IPS-NIHi11 (cell line): ENCODE results near the gene NPHP4.
A peak's percentile ranks its signal among the peaks of the same experiment; 100 is the strongest.

ENCODE experiments used
- DNase-seq: peaks from one replicate; pipeline ENCODE4 v3.0.0; 2012; ENCODE audit warnings: mixed read lengths, low spot score

NPHP4 gene

DNA sequence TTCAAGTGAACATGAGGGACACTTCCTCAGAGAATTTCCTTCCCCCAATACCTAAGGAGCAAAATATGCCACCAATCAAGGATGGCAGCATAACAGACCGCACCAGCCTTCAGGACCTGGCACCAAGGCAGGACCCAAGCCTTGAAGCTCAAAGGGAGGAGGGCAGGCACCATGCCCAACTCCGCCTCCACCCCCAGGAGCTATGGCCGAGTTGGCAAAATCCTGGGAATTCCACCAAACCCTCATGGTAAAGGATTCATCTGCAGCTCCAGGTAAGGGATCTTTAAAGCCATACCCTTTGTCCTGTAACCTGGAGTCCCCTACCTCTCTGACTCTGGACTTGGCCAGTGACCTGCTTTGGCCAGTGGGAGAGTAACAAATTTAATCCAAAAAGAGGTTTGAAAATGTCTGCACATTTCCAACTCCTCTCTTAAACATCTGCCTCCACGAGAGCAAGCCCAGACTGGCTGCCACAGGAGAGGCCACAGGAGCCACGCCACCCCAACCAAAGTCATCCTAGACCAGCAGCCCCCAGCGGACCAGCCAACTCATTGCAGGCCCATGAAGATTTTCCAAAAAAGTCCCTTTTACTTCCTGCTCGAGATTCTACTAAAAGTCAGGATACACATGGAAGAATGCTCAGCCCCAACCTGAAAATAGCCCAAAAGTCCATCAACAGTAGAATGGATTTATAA, 41.9 kb downstream of the NPHP4 start:
- DNase-seq: no peak

DNA sequence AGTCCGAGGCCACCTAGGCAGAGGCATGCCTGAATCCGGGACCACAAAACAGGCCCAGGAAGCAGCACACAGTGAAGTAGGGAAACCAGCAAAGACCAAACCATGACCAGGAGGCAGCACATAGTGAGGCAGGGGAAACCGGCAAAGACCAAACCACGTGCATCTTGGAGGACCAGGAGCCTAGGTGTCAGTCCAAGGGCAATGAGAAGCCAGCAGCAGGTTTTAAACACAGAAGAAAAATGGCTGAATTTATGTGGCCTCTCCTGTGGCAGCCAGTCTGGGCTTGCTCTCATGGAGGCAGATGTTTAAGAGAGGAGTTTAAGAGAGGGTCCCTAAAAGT, 42.5 kb downstream of the NPHP4 start:
- no peak for DNase-seq

DNA sequence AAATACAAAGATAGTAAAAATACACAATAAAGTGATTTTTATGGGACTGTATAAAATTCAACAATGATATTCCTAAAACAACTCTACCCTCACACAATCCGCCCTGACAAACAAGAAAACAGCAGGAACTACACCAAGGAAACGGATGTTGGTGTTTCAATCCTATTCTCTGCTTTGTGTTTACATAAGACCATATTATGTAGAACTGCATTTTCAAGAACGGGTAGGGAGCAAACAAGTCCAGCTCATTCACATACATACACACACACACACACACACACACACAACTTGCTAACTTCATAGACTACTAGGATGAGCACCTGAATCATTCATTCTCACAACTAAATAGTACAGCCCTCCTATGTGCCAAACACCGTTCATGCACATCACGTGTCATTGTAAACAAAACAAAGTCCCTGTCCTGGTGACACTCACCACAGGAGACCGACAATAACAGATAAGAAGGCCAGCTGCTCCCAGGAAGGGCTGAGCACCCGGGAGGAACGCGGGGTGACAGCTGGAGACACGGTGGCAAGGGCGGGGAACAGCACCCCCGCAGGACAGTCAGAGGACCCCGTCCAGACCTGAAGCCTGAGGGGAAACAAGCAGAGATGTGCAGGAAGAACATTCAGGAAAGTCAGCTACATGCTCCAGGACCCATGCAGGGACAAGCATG, 43.0 kb downstream of the NPHP4 start:
- DNase-seq: peak; percentile 70

DNA sequence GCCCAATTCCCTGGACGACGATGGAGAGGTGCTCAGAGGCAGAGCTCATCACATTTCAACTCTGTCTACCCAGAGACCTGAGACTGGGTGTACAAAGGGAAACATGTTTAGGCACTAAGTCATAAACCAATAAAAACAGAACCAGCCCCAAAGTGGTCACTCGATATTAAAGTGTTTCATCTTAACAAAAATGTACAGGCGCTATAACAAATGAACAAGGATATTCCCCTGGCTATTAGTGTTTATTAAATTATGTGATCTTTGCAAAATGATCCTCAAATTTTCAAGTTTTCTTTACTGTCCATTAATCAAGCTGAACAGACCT, 43.6 kb downstream of the NPHP4 start:
- DNase-seq: no peak

DNA sequence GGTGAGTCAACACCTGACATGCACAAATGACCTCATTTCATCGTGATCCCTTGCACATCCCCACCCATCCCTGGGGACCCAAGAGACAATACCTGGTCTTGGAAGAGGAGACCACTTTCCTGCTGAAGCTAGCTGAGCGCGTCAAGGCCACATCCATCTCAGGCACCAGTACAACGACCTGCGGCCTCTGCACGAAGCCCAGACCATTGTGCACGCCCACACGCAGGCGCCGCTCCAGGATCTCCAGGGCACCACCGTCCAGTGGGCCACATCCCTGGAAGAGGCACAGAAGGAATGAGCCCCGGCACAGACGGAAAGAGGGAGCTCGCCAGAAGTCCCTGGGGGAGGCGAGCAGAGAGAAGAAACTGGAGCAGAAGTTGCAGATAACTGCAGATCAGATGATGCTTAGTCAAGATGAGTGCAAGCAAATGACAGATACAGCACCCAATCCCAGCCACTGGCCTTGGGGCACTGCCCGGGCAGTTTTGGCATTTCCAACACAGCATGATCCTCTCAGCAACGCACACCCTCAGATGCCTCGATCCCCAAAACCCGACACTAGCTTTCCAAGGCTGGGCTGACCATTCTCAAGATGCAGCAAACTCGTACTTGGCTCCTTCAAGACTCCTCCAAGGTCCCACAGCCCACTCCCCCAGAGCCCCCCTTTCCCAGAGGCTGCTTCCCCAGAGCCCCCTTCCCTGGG, 44.1 kb downstream of the NPHP4 start:
- no peak for DNase-seq

DNA sequence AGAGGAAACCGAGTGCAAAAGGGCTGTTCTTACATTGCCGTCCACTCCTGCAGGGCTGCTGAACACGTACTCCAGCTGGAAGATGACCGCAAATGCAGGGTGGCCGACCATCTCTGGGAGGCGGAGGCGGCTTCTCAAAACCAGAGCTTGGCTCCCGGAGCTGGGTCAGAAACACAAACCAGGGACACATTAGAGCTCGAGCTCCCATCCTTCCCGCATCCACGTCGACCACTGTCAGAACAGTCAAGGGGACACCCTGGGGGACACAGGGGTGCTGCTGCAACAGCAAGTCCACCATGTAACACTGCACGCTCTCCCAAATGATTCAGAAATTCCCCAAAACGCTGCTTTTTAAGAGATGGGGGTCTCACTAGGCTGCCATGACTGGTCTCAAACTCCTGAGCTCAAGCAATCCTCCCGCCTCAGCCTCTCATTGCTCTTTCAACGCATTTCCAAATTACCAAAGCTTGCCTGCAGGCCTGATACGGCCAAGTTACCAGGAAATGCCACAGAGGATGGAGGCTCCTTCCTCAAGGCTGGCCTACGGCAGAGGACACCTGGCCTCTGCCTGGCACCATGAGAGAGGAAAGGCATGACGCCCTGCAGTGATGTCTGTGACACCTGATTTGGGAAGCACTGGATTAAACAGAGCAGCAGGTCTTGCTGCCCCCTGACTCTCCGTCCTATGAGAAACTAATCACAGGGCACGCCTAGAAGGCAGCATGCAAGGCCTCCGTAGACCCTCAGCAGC, 45.0 kb downstream of the NPHP4 start:
- DNase-seq: no peak

DNA sequence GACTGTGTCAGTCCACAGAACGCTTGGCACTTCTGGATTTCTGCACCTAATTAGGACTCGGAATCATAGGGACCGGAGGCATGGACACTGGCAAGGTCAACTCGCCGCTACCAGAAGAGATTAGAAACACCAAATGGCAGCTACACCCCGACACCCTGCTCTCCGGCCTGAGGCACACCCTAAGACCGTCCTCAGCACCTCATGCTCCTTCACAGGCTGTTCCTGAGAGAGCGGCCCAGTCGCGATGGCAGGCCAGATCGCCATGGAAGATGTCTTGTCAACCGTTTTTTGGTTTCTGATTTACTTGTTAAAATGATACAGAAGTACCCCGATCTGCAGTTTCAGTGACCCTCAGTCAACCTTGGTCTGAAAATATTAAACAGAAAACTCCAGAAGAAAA, 46.8 kb downstream of the NPHP4 start:
- DNase-seq: no peak

DNA sequence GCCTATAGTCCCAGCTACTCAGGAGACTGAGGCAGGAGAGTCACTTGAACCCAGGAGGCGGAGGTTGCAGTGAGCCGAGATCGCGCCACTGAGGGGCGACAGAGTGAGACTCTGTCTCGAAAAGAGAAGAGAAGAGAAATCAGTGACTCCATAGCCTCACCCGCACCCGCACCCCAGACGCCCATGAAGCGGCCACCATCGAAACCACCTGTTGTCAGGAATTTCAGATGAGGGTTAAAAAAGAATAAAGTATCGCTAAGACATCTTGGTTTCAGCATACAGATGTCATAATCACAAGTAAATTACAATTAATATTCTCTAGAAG, 47.4 kb downstream of the NPHP4 start:
- DNase-seq: no peak

DNA sequence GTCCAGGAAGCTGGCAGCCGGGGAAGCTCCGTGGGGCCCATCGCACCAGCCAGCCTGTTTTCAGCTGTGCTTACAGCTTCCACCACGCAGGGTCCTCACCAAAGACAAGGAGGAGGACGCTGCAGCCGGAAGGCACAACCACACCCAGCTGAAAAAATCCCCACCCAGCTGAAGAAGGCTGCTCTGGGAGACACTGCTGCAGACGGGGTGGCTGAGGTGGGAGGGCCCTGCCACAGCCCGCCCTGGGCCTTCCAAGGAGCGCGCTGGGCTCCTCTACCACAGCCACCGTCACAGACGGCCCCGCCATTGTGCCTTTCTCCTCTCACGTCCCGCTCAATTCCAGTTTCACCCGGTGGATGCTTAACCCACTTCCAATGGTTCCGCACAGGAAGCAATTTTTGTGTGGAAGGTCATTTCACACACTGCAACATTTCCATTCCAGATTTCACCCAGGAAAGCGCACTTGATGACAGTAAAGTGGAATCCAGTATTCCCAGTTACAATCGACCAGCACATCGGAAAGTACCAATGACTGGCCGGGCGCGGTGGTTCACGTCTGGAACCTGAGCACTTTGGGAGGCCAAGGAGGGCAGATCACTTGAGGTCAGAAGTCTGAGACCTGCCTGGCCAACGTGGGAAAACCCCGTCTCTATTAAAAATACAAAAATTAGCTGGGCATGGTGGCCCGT, 47.9 kb downstream of the NPHP4 start:
- no peak for DNase-seq

DNA sequence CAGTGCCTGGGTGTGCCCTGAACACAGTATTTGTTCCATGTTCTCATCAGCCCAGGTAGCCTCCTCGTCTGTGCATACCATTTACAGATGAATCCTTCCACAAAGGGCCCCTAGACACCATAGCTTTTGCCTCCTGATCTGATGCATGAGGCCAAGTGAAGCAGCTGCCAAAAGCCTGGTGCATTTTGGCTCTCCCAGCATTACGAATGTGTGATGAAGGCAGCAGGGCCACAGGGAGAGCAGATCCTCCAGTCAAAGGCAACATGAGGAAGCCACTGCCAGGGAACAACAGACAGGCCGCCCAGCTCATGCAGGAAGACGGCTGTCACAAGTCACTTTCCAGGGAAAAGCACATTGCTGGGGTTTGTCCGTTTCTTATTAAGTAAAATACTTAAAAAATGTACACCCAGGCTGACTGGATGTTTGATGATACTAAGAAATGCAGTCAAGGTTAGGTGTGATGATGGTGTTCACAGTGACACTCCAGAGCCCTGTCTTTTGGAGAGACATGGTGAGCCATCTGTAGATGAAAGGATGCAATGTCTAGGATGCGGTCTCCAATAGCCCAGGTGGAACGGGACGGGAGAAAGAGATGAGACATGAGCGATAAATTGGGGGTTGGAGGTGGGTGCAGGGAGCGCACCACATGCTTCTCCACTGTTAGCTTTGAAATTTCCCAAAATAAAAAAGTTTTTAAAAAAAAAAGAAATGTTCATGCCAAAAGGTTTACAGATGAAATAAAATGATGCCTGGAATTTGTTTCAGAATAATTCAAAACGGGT, 48.7 kb downstream of the NPHP4 start:
- no peak for DNase-seq

DNA sequence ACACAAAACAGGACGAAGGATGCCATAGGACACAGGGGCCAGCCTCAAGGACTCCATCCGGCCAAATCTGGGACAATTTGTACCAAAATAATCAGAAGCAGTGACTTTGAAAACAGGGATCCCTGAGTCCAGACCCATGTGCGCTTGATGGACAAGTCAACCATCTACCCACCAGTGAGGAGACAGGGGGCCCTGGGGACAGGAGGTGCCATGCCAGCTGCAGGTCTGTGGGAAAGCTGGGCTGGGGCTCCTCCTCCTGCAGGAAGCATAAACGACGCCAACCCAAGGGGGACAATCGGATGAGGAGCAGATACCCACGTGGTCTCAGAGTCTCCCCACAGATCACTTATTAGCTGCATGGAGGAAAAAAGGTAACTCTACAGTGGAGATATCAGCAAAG, 50.6 kb downstream of the NPHP4 start:
- no peak for DNase-seq

DNA sequence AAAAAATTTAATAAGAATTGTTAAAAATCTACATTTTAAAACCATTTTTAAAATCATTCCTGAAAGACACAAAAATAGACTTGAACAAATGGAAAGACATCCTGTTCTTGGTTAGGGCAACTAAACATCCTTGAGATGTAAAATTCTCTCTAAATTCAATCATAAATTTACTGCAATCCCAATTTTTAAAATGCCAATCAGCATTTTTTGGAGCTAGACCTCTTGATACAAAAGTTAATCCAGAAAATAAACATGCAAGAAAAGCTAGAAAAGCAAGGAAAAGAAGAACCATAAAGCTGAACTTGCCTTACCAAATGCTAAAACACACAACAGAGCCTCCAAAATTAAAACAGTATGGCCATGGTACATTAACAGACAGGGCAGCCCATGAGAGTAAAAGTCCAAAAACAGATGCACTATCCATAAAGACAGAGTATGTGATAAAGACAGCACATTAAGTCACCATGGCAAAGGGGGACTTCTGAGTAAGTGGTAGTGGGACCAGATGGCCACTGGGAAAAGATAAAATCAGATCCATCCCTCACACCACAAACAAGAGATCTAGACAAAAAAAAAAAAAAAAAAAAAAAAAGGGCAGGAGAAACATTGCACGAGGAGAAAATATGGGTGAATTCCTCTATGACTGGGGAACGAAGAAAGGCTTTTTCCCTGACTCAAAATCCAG, 51.4 kb downstream of the NPHP4 start:
- DNase-seq: no peak

DNA sequence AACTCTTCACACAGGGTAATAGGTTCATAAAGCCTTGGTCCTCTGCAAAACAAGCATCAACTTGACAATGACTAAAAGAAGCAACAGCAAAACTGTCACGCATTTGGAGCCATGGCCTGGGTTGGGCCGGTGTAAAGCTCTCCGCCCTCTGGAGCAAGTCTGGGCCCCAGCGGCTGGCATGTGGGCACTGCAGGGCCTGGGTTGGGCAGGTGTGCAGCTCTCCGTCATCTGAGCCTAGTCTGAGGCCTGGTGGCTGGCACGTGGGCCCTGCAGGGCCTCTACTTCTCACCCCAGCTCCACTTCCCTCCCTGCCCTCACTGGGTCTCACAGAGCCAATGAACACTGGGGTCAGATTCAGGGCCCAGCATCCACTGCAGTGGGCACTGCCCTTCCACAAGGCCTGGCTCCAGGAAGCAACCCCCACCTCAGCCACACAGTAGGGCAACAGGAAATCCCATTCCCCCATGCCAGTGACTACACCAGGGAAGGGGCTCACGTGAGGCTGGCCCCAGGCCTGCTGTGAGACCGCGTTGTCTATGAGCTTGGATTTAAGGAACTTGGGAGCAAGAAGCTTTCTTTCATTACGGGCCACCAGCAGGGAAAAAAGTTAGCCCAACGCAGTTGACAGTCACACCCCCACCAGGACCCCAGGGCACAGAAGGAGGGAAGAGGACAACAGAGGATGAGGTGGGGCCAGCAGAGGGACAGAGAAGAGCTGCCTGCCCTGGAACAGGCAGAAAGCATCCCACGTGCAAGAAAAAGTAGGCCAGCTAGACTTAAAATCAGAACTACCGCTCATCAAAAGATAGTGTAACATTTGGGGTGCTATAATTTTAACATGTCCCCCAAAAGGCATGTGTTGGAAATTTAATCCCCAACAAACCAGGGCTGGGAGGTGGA, 52.7 kb downstream of the NPHP4 start:
- DNase-seq: no peak

DNA sequence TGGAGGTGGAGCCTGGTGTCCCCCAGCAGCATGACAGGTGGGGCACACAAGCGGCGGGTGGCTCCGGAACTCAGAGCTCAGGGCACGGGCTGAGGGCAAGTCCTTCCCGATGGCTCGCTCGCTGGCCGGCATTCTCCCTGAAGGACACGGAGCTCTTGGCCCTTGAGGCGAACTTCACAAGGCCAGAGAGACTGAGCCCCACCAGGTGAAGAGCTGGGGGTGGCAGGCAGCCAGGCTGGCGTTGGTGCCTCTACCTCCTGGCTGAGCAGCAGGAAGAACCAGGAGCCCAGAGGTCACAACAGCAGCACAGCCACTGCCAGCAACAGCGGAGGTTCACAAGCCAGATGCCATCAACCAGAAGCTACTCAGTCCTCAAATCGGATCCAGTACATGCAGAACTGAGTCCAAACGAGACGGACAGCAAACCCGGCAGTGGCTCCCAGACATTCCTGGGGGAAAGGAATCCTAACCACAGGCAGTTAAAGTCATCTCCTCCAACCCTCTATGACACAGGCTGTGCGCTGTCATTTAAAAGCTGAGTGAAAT, 54.1 kb downstream of the NPHP4 start:
- no peak for DNase-seq

DNA sequence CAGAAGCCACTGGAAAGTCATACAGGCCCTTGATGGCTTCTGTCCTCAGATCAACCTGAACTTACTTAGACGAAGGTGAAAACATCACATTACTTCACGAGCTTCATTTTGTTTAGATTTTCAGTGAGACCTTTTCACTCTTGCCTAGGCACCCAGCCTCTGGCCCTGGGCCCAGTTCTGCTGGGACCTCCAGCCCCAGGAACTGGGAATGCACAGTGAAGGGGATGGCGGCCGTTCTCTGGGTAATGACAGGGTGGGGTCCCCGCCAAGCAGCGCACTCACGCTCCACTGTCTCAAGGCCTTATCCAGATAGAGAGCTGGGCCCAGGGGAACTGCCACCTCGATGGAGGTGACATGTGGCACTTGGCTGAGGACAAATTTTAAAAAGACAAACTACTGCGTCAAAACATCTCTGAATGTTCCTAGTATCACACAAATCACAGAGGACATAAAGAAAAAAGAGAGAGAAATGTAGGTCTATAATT, 54.8 kb downstream of the NPHP4 start:
- DNase-seq: no peak

DNA sequence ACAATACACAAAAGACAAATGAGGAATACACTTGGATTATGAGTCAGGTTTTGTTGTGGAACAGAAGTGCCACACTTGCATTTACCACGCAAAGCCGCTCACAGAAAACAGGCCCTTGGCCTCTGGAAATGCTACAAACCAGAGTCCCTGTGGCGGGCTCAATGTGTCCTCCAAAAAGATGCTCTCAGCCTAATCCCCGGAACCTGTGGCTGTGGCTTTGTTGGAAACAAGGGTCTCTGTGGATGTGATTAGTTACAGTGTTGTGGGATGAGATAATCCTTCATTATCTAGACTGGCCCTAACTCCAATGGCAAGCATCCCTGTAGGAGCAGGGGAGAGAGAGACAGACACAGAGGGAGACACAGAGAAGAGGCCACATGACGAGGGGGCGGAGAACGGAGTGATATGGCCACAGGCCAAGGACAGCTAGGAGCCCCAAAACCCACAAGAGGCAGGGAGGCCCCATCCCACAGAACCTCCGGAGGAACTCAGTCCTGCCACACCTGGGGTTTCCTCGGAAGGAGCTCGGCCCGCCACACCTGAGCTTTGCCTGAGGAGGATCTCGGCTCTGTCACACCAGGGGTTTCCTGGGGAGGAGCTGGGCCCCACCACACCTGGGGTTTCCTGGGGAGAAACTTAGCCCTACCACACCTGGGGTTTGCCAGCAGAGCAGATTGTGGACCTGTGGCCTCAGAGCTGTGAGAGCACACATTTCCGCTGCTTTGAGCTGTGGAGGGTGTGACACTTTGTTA, 55.4 kb downstream of the NPHP4 start:
- no peak for DNase-seq

DNA sequence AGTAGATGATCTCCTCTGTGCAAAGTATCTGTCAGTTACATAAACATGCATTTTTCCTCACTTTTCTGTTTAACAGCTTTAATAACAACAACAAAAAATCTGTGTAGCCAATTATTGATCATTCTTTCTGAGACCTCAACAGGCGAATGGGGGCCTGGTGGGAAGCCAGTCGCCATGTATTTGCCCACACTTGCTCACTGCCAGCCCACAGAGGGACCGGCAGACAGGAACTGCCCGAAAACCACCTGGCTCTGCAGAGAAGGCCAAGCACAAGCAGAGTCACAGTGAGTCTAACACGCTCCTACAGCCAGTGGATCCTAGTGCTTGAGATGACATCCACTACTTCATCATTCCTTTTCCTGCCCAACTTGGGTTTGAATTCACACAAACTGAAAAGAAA, 56.1 kb downstream of the NPHP4 start:
- no peak for DNase-seq

DNA sequence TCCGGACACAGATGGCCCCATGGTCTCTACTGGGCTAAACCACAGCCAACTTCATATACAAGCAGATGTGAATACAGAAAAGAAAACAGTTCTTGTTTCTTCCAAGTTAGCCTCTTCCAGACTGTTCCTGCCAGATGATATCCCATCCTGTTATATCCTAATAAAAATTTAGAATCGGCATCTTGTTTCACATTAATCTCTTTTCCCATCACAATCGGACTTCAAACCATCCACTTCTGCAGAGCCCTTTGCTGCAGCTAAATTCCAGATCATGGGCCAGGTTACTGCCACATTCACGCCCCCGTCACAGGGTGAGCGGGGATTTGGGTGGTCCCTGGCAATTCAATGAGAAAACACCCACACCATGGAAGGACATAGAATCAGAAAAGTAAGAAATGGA, 57.2 kb downstream of the NPHP4 start:
- DNase-seq: no peak
